DOHH2 (cell line): ENCODE results near the gene ADGRL4.

ENCODE experiments used
- H3F3A ChIP-seq: fragments of 200-600 bp; sonication (generic), shearing (Covaris generic); 2 replicates; pipeline ENCODE4 v1.6.0; 2016; ENCODE audit warnings: antibody characterized with exemption, mild to moderate bottlenecking; ENCODE audit not compliant: control insufficient read depth, insufficient read depth
- H3K27ac ChIP-seq: fragments of 200-600 bp; sonication (generic); 2 replicates; pipeline ENCODE4 v1.5.1; 2014; ENCODE audit warnings: low read depth, mild to moderate bottlenecking, low read length, moderate library complexity
- H3K27me3 ChIP-seq: fragments of 200-600 bp; sonication (generic); 2 replicates; pipeline ENCODE4 v1.6.1; 2014; ENCODE audit warnings: mild to moderate bottlenecking, low read length, mixed read lengths; ENCODE audit not compliant: control insufficient read depth
- H3K36me3 ChIP-seq: fragments of 200-600 bp; sonication (generic); 2 replicates; pipeline ENCODE4 v1.6.1; 2014; ENCODE audit warnings: mild to moderate bottlenecking, low read length, moderate library complexity, mixed read lengths; ENCODE audit not compliant: control insufficient read depth
- H3K4me1 ChIP-seq: fragments of 200-600 bp; sonication (generic); 2 replicates; pipeline ENCODE4 v1.6.1; 2014; ENCODE audit warnings: mild to moderate bottlenecking, low read length, mixed read lengths; ENCODE audit not compliant: control insufficient read depth
- H3K4me2 ChIP-seq: fragments of 200-600 bp; sonication (generic); 2 replicates; pipeline ENCODE4 v1.6.0; 2014; ENCODE audit warnings: mild to moderate bottlenecking, low read length, moderate library complexity
- H3K4me3 ChIP-seq: fragments of 200-600 bp; sonication (generic); 2 replicates; pipeline ENCODE4 v1.5.1; 2014; ENCODE audit warnings: mild to moderate bottlenecking, low read length, mixed read lengths
- H3K79me2 ChIP-seq: fragments of 200-600 bp; sonication (generic); 2 replicates; pipeline ENCODE4 v1.6.1; 2014; ENCODE audit warnings: mild to moderate bottlenecking, low read length, mixed read lengths; ENCODE audit not compliant: control insufficient read depth
- H3K9me2 ChIP-seq: fragments of 200-600 bp; sonication (generic); replicated peaks from 2 replicates; pipeline ENCODE4 v1.6.1; 2014; ENCODE audit warnings: mild to moderate bottlenecking, low read length, mixed read lengths; ENCODE audit not compliant: control insufficient read depth
- H3K9me3 ChIP-seq: fragments of 200-600 bp; sonication (generic); 2 replicates; pipeline ENCODE4 v1.6.1; 2014; ENCODE audit warnings: antibody characterized with exemption, low read length, mixed read lengths; ENCODE audit not compliant: control insufficient read depth, insufficient read depth
- H4K20me1 ChIP-seq: fragments of 200-600 bp; sonication (generic); 2 replicates; pipeline ENCODE4 v1.6.0; 2014; ENCODE audit warnings: low read depth, mild to moderate bottlenecking, antibody characterized with exemption, low read length, moderate library complexity; ENCODE audit not compliant: control insufficient read depth, insufficient read depth
- EZH2phosphoT487 ChIP-seq: fragments of 200-600 bp; sonication (generic); IDR thresholded peaks from 2 replicates; pipeline ENCODE4 v1.6.1; 2017; ENCODE audit warnings: borderline replicate concordance, mild to moderate bottlenecking, antibody characterized with exemption, low read length, moderate library complexity, mixed read lengths
- TF ChIP-seq, protein P1 (sequence below): fragments of 200-600 bp; sonication (generic); IDR thresholded peaks from one replicate; pipeline ENCODE4 v1.5.1; 2014; ENCODE audit warnings: antibody characterized with exemption, mild to moderate bottlenecking, low read depth, low read length; ENCODE audit not compliant: poor library complexity, severe bottlenecking

Gene ADGRL4

DNA sequence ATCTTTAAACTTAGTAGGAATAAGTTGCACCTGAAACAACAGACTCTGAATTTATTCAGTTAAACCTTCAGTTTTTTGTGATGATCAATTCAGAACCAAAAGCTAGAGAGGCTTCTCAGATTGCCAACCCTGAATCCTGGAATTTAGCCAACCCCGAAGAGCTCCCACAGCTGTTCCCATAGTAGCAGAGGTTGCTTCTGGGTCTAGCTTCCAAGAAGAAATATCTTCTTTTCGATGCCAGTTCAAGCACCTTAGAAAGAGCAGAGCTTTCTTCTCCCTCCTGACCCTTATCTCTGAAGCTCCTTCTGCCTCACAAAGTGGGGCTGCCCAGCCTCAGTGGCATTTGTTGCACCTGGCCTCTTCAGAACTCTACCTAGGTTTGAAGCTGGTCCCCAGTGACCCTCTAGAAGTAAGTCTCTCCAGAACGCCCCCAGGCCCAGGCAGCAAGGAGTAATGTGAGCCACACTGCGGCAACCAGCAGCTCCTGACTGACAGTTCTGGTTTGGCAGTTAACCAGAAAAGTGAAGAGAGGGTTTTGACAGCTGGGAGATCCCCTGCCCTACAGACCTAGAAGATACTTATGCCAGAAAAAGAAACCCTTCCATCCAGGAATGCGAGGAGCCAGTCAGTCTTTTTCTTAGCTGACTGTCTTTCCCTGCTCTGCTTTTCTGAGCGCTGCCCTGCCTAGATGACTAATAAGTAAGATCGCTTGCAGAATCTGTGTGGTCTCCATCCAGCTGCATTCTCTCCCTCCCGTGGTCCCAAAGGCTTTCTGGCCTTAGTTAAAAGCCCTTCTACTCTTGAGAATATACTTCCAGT is 165.9 kb downstream of the ADGRL4 start:
- H3F3A ChIP-seq: no peaks in the 10 kb centered on the region
- no peaks in the 10 kb centered on the region for H3K9me3 ChIP-seq
- no peak overlapping the region for H3K4me2 ChIP-seq

More for the DNA sequence above, 165.9 kb downstream of the ADGRL4 start:
- no peaks in the 10 kb centered on the region for H3K27me3 ChIP-seq
- H3K9me2 ChIP-seq: no peaks in the 10 kb centered on the region
- no peaks in the 10 kb centered on the region for H3K79me2 ChIP-seq
- H4K20me1 ChIP-seq: no peaks in the 10 kb centered on the region
- H3K4me1 ChIP-seq: no peaks in the 10 kb centered on the region
- no peak overlapping the region for H3K27ac ChIP-seq
- H3K36me3 ChIP-seq: no peaks in the 10 kb centered on the region
- no peak overlapping the region for H3K4me3 ChIP-seq
- TF ChIP-seq, protein P1, sequence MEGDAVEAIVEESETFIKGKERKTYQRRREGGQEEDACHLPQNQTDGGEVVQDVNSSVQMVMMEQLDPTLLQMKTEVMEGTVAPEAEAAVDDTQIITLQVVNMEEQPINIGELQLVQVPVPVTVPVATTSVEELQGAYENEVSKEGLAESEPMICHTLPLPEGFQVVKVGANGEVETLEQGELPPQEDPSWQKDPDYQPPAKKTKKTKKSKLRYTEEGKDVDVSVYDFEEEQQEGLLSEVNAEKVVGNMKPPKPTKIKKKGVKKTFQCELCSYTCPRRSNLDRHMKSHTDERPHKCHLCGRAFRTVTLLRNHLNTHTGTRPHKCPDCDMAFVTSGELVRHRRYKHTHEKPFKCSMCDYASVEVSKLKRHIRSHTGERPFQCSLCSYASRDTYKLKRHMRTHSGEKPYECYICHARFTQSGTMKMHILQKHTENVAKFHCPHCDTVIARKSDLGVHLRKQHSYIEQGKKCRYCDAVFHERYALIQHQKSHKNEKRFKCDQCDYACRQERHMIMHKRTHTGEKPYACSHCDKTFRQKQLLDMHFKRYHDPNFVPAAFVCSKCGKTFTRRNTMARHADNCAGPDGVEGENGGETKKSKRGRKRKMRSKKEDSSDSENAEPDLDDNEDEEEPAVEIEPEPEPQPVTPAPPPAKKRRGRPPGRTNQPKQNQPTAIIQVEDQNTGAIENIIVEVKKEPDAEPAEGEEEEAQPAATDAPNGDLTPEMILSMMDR: no peak
- no peak for TF ChIP-seq EZH2phosphoT487
